Measurements from ENCODE around the gene ZNF277.

ZNF277 gene

GRCh38 chr7:112185005-112185834 is 21.3 kb upstream of the ZNF277 start:
- DNase-seq, result no peak

DNA sequence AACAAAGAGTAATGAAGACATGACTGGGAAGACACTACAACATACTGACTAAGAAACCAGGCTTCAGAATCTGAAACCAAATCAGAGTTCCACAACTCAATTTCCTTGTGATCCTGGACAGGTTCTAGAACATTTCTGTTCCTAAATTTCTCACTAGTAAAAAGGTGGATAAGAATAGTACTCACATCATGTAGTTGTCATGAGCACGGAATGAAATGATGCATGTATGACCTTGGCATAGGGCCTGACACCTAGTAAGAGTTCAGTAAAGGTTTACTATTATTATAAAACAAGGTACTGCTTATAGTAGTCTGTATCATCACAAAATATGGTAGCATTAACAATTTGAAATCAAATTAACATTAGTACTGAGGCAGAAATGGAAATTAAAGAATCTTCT is 20.2 kb upstream of the ZNF277 start:
- DNase-seq, result no peak

DNA sequence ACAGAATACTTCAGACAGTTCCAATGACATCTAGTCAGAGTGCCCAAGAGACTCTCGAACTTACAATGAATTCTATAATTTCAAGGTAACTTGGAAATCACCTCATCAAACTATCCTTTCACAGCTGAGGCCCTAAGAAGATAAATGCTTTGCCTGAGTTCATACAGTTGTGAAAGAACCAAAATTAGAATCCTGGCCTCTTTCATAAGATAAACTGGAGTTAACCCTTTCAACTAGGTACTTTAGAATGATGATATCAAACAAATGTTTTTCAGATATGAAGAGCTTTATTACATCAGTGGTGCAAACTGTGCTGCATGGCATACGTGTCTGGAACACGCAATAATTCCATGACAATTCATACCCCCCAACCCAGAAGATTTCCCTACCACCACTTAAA is 18.2 kb upstream of the ZNF277 start:
- DNase-seq, result no peak

GRCh38 chr7:112189691-112190090 is 16.8 kb upstream of the ZNF277 start:
- no peak for DNase-seq

DNA sequence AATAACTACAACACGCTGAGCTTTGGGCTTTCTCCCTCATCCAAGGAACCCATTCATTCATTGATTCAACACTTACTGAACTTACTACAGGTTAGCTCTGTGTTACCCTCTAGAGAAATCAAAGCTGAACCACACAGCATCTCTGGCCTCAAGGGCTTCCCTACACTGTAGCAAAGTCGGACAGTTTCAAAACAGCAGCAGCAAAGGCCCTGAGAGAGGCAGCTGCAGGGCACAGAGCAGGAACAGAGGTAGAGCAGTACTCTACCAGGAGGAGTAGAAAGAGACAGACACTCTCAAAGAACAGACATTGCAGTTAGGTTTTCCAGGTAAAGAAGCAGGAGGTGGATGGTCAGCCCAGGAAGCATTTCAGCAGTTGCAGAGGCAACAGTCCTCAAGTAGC is 16.4 kb upstream of the ZNF277 start:
- no peak for DNase-seq

- DNase-seq, result no peak
Observed at GRCh38 chr7:112192236-112193154, 14.0 kb upstream of the ZNF277 start.

- DNase-seq, result no peak
Observed at GRCh38 chr7:112193915-112194502, 12.5 kb upstream of the ZNF277 start.

DNA sequence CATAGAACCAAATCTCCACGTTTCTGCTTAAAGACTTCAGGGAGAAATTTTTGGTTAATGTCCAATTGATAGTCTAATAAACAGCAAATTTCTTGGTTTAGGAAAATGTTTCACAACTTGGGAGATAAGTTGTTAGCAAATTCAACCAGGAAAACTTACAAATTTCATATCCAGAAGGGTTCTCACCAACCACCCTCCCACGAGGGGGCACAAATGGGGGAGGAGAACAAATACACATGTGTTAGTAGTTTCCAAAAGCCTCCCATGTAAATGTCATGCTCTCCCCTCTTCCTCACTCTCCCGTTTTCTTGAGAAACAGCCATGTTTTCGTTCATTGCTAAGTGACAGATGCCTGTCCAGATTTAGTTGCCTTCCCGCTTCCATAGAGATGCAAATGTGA is 10.8 kb upstream of the ZNF277 start:
- DNase-seq, result no peak

DNA sequence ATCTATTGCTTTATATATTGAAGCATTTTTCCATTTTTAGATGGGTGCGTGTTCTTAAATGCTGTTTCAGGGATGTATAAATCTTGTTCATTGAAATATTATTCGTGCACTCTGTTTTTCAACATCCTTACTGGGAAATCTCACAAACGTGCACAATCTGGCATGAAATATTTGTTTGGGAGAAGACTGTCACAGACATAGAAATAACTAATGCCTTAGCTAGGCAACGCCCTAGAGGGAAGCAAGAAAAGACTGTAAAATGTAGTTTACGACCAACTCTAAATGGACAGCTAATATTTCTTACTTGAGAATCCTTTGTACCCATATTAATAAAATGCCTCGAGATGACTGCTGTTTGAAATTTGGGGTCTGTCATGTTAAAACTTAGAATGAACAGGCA is 9.2 kb upstream of the ZNF277 start:
- no peak for DNase-seq

DNA sequence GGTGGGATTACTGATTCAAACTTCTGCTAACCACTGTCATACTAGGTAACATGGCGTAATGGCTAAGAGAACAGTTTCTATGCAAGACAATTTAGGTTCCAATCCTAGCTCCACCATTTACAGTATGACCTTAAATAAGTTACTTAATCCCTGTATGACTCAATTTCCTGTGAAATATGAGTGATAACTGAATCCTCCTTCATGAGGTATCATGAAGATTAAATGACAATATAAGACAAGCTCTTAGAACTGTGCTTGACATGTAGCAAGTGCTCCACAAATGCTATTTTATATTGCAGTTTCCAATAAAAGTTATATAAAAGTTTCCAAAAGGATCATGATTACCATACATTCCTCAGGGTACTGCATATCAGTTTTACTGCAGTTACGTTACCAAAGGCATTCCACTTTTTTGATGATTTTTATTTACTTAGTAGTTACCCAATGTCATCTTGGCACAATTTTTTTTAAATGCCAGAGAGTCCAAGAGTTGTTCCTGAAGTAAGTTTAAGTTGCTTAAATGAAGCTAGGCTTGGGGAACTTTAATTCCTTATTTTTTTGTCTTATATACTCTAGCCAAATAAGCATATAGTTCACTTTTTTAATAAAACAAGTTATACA is 7.3 kb upstream of the ZNF277 start:
- DNase-seq, result no peak

DNA sequence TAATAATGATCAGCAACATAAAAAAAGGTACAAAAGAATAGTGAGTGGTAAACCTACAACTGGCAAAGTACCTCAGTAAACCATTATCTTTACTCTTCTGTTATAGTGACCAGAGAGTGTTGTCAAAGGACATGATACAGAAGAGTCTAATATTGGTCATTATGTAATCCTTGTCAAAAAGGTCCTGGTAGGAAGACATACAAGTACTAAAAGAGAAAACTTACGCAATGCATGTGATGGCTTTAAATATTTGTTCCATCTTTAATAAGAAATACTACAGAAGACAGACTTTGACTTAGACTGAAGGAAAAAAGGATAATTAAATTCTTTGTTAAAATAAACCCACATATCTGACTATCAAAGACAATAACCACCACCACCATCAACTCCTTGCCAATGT is 6.8 kb upstream of the ZNF277 start:
- no peak for DNase-seq

DNA sequence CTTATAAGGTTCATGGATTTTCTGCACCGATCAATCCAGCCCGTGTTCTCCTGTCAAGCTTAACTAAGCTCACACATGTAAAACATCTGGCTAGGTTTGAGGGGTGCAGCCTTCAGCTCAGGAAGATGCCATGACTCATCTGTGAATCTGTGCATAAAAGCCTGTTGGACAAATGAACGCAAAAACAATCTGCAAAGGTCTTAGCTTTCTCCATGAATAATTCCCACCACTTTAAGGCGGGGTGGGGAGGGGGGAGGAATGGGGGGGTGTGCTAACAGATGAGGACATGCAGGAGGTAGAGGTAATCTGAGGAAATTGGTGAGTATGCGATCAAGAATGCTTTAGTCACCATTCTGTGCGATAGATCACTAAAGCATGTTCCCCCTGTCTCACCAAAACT is 5.1 kb upstream of the ZNF277 start:
- no peak for DNase-seq

GRCh38 chr7:112201839-112202238 is 4.7 kb upstream of the ZNF277 start:
- no peak for DNase-seq

GRCh38 chr7:112202816-112203215 is 3.7 kb upstream of the ZNF277 start:
- DNase-seq, result no peak

DNA sequence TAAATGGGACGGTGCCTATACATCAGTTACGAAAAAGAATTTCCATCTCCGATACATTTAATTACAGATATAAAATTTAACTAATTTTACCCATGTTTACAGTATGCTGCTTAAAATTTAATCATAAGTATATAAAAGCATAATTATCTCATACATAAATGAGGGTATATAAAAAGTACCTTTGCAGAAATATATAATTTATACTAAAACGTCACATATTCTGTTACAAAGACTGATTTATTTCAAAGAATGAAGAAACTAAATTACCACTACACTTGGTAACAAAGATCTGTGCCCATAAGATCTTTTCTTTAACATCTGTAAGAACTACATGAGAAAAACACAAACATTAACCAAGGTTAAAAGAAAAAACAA is 3.1 kb upstream of the ZNF277 start:
- DNase-seq, result no peak

GRCh38 chr7:112204499-112205342 is 1.8 kb upstream of the ZNF277 start:
- DNase-seq, result no peak

DNA sequence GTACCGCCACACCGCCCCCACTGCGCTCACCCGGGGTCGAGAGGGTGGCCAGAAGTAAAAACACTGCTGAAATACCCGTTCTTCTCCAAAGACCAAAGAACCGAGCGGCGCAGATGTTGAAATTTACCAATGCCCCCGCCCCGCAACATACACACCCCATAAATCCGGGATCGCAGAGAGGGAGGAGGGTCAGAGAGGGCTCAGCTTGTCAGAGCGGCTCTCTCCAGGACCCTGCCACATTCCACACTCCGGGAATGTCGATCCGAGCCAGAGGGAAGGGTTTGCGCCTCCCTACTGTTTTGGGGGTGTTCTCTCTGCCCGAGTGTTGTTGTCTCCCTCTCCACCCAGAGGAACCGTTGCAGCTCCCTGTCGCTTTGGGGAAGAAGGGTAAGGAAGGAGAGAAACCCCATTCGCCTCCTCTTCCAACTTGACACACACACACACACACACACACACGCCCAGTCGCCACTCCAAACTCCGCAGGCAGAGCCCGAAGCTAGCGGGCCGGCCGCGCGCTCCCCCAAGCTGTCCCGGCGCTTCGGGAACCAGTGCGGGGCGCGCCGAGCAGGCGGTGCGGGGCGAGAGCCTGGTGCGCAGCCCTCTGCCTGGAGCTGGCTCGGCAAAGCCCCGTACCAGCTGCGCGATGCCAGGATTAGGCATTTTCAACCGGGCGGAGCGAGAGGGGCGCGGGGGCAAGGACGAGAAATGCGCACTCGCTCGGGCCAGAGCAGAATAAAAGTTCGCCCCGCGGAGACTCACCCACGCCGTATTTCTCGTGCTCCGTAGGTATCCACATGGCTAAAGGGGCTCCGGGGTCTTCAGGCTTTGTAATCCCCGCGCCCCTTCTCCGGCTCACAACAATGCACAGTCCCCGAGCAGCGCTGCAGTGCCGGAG is 905 bp upstream of the ZNF277 start:
- no peak for DNase-seq

- no peak for DNase-seq
Observed at GRCh38 chr7:112206991-112207592, 597 bp downstream of the ZNF277 start.

DNA sequence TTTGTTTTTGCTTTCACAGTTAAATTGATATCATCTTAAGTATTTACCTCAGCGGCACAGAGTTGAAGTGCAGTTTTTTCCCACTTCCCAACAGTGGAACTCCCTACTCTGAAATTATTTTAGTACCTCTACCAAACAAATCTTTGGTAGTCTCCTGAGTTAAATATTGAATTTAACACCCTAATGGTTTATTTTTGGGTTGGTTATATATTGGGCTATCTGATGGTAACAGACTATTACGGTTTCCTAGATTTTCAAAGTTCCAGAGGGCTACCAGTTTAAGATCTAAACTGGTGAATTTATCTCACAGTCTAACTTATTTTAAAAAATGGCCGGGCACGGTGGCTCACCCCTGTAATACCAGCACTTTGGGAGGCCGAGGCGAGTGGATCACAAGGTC is 1.3 kb downstream of the ZNF277 start:
- DNase-seq, result no peak

DNA sequence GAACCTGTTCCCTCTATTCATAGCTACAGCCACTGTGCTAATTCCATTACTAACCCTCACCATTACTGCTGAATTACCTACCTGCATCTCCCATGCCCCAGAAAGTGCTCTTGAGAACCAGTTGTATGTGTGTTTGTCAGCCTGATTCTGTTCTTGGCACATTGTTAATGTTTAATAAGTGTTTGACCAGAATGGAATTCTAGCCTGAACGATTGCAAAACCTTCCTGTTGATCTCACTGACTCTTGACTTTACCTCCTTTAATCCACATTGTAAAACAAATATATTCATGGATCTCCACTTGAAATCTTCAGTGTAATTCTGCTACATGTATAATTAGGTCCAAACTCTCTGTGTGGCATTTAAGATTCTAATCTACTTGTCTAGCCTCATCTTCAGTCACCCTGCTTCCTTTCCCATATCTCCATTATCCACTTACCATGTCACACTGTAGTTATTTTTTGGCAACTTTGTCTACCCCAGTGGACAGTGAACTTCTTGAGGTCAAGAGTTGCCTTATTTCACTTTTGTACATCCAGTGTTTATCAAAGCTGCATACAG is 4.9 kb downstream of the ZNF277 start:
- DNase-seq, result no peak

DNA sequence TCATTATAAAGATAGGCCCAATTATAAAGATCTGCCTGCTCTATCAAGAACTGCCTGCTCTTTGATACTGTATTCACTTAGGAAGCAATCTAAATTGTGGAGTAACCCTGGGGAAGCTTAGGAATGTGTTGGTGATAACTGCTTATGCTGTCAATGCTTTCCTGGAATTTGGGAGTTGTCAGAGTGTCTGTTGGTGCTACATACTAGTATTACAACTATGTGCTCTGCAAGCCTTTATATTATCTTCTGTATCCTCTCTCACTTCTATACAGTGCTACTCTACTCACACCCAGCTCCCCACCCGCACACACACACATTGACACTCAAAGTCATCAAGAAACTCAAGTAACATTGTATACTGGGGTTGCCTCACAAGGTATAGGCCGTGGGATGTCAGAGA is 6.1 kb downstream of the ZNF277 start:
- DNase-seq, result no peak
